ENCODE measurements around the gene FTSJ1.

DNA sequence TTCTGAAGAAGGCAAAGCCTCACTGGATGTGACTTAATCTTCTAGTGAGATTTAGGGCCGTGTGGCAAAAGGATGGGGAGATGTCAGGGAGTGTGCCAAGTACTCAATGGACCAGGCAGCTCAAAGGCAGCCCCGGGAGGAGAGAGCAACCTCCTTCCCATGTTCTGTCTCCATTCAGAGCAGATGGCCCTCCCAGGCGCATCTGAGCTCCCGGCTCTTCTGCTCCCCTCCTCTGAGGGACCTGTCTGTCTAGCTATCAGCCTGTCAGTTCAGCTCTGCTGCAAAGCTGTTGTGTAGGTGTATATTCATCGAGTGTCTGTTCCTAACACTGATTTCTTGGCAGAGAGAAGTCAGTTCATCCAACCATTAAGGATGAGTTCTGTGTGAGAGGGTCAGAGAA, 21.9 kb downstream of the FTSJ1 start:
- TF ChIP-seq, protein P1, sequence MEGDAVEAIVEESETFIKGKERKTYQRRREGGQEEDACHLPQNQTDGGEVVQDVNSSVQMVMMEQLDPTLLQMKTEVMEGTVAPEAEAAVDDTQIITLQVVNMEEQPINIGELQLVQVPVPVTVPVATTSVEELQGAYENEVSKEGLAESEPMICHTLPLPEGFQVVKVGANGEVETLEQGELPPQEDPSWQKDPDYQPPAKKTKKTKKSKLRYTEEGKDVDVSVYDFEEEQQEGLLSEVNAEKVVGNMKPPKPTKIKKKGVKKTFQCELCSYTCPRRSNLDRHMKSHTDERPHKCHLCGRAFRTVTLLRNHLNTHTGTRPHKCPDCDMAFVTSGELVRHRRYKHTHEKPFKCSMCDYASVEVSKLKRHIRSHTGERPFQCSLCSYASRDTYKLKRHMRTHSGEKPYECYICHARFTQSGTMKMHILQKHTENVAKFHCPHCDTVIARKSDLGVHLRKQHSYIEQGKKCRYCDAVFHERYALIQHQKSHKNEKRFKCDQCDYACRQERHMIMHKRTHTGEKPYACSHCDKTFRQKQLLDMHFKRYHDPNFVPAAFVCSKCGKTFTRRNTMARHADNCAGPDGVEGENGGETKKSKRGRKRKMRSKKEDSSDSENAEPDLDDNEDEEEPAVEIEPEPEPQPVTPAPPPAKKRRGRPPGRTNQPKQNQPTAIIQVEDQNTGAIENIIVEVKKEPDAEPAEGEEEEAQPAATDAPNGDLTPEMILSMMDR (conservative IDR thresholded peaks at IDR 0.05; ENCODE audit: low read length) = no peak
- TF ChIP-seq EZH2phosphoT487 (IDR thresholded peaks at IDR 0.05; ENCODE audit: borderline replicate concordance) = no peak
